GM18502 (cell line): ENCODE measurements around the gene FIGNL2.
"Not testable (repeated sequence)": the region's sequence is repeated elsewhere in the genome, so short reads cannot be mapped to it uniquely, and the experiment has no call there.

Source experiments
- ATAC-seq: cut with Tn5 transposase; IDR thresholded peaks from one replicate; pipeline ENCODE4 v1.9.1; 2021; ENCODE audit warnings: mild to moderate bottlenecking; ENCODE audit not compliant: unreplicated experiment, poor library complexity

The FIGNL2 gene

GRCh38 chr12:51838036-51838435 lies 10.5 kb downstream of the FIGNL2 start:
- ATAC-seq, result no peak

GRCh38 chr12:51837286-51837685 lies 11.2 kb downstream of the FIGNL2 start:
- ATAC-seq, result no peak

GRCh38 chr12:51836827-51837173 lies 11.7 kb downstream of the FIGNL2 start:
- no peak for ATAC-seq

- ATAC-seq, result no peak
Measured at GRCh38 chr12:51836041-51836826, 12.3 kb downstream of the FIGNL2 start.

GRCh38 chr12:51834411-51834810 lies 14.1 kb downstream of the FIGNL2 start:
- no peak for ATAC-seq

GRCh38 chr12:51833448-51834227 lies 14.9 kb downstream of the FIGNL2 start:
- no peak for ATAC-seq

- ATAC-seq, result no peak
Measured at GRCh38 chr12:51832354-51833107, 16.0 kb downstream of the FIGNL2 start.

GRCh38 chr12:51831817-51832216 lies 16.7 kb downstream of the FIGNL2 start:
- not testable (repeated sequence) for ATAC-seq

GRCh38 chr12:51829641-51830040 lies 18.9 kb downstream of the FIGNL2 start:
- no peak for ATAC-seq

GRCh38 chr12:51829011-51829481 lies 19.5 kb downstream of the FIGNL2 start:
- ATAC-seq, result no peak

- no peak for ATAC-seq
Measured at GRCh38 chr12:51827925-51828818, 20.3 kb downstream of the FIGNL2 start.

GRCh38 chr12:51826881-51827280 lies 21.6 kb downstream of the FIGNL2 start:
- no peak for ATAC-seq

- no peak for ATAC-seq
Measured at GRCh38 chr12:51825216-51825615, 23.3 kb downstream of the FIGNL2 start.

- ATAC-seq, result no peak
Measured at GRCh38 chr12:51823875-51824565, 24.5 kb downstream of the FIGNL2 start.

GRCh38 chr12:51822956-51823355 lies 25.6 kb downstream of the FIGNL2 start:
- no peak for ATAC-seq

- no peak for ATAC-seq
Measured at GRCh38 chr12:51822261-51822616, 26.3 kb downstream of the FIGNL2 start.

GRCh38 chr12:51821440-51822260 lies 26.9 kb downstream of the FIGNL2 start:
- no peak for ATAC-seq
